T-helper 2 cell treated with Interferon-gamma antibody and Interleukin-4, amounts not matched to agents 5 μg/mL and 100 μg/mL, for 36 hours (primary cell): Measurements from ENCODE around the gene NSFL1C.
"Not testable (repeated sequence)": the region's sequence is repeated elsewhere in the genome, so short reads cannot be mapped to it uniquely, and the experiment has no call there.

Experiments used
- DNase-seq: peaks from one replicate; pipeline ENCODE4 v3.0.0; 2021; ENCODE audit warnings: low spot score
- H3K27ac Mint-ChIP-seq: one replicate; pipeline ENCODE4 v1.8.0; 2021; ENCODE audit warnings: mild to moderate bottlenecking, mixed read lengths
- H3K27me3 Mint-ChIP-seq: one replicate; pipeline ENCODE4 v1.8.0; 2021; ENCODE audit warnings: low read depth, mixed read lengths
- H3K36me3 Mint-ChIP-seq: one replicate; pipeline ENCODE4 v1.8.0; 2021; ENCODE audit warnings: low read depth, mixed read lengths
- H3K4me1 Mint-ChIP-seq: one replicate; pipeline ENCODE4 v1.8.0; 2021; ENCODE audit warnings: low read depth, mixed read lengths
- H3K4me3 Mint-ChIP-seq: one replicate; pipeline ENCODE4 v1.8.0; 2022; ENCODE audit warnings: mild to moderate bottlenecking, moderate library complexity, mixed read lengths
- H3K9me3 Mint-ChIP-seq: one replicate; pipeline ENCODE4 v1.8.0; 2021; ENCODE audit warnings: mixed read lengths

The NSFL1C gene

DNA sequence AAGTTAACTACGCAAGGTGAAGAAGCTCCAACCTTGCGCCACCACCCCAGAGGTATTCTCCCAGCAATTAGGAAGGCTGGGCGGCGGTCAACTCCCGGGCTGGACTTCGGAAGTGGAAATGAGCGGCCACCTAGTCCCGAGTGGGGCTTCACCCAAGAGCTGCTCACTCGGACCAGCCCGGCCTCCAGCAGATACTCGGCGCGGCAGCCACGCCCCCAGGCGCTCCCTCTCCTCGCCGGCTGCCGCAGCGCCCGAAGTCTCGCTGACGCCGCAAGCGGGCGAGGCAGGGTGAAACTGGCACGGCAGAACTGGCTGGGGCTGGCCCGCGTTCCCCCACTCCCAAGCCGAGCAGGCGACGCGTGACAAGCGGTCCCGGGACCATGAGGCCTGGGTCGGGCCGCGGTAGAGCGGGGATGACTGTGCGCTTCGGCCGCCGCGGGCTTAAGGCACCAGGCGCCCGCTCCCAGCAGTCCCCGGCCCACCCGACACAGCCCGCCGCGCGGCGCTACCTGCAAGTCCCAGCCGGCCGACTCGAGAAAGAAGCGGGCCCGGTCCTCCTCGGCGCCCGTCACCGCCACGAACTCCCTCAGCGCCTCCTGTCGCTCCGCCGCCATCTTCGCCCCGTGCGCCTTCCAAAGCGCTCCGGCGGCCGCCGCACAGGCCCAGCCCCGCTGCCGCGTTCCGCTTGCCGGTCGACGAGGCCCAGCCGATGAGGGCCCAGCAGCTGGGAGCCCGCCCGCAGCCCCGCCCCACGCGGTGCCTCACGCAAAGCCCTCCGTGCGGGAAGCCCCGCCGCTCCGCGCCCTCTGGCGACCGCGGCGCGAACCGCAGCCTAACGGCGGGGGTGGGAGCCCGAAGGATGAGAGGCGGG is at the start of gene NSFL1C:
NSFL1C (minus strand) TSS at position 639 of the 871 bp plus-strand sequence; CDS start at position 614, 25 bp downstream.
- Mint-ChIP-seq H3K27ac (peak within 1 kb of the TSS; percentile 63), H3K9me3 (no peaks in the 10 kb centered on the region), H3K4me1 (peaks cover 43% of the 10 kb centered on the region), H3K4me3 (peak within 1 kb of the TSS; percentile 89), H3K36me3 (peaks cover 9% of the 10 kb centered on the region), H3K27me3 (peaks cover 18% of the 10 kb centered on the region)
- DNase-seq = peak; percentile 98

- H3K27ac Mint-ChIP-seq = no peak overlapping the region
- peaks cover 7% of the 10 kb centered on the region for H3K9me3 Mint-ChIP-seq
- no peaks in the 10 kb centered on the region for H3K36me3 Mint-ChIP-seq
- H3K27me3 Mint-ChIP-seq = peaks cover 19% of the 10 kb centered on the region
- no peaks in the 10 kb centered on the region for H3K4me1 Mint-ChIP-seq
- H3K4me3 Mint-ChIP-seq = no peak overlapping the region
- DNase-seq = no peak
These were observed 47.2 kb upstream of the NSFL1C start for GRCh38 chr20:1513801-1514200.

GRCh38 chr20:1509237-1509636 is 42.6 kb upstream of the NSFL1C start:
- Mint-ChIP-seq H3K27me3 (peaks cover 47% of the 10 kb centered on the region), H3K4me3 (no peak overlapping the region), H3K4me1 (no peaks in the 10 kb centered on the region), H3K27ac (no peak overlapping the region), H3K36me3 (no peaks in the 10 kb centered on the region), H3K9me3 (peaks cover 7% of the 10 kb centered on the region)
- no peak for DNase-seq

DNA sequence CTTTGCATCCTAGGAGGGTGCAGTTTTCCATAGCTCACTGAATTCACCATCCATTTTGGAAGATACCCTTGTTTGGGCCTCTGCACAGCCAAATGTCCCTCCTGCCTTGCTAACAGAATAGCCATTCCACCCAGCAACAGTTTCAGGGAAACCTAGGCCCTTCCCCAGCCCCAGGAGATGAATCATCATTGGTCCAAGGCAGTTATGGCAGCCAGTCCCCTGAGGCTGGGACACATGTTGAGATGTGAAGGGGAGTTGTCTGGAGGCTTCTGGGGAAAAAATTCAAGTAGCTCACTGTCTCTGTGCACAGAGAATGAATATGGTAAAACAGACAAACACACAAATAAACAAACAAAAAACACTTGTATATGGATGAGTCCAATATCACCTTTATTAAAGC is 41.9 kb upstream of the NSFL1C start:
- H3K27ac Mint-ChIP-seq = no peak overlapping the region
- DNase-seq = no peak
- H3K4me3 Mint-ChIP-seq = no peak overlapping the region
- no peaks in the 10 kb centered on the region for H3K36me3 Mint-ChIP-seq
- peaks cover 47% of the 10 kb centered on the region for H3K27me3 Mint-ChIP-seq
- H3K4me1 Mint-ChIP-seq = no peaks in the 10 kb centered on the region
- H3K9me3 Mint-ChIP-seq = peaks cover 7% of the 10 kb centered on the region

DNA sequence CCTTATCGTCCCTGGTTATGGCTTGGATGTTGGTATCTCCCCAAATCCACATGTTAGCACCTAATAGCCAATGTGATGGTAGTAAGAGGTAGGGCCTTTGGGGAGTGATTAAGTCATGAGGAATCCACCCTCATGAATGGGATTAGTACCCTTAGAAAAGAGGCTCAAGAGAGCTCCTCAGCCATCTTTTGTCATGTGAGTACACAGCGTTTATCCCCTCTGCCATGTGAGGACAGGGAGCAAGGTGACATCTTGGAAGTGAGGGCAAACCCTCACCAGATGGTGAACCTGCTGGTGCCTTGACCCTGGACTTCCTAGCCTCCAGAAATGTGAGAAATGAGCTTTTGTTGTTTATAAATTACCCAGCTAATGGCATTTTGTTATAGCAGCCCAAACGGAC is 40.6 kb upstream of the NSFL1C start:
- H3K9me3 Mint-ChIP-seq = no peaks in the 10 kb centered on the region
- DNase-seq = no peak
- H3K4me3 Mint-ChIP-seq = no peak overlapping the region
- H3K36me3 Mint-ChIP-seq = no peaks in the 10 kb centered on the region
- H3K27ac Mint-ChIP-seq = no peak overlapping the region
- H3K4me1 Mint-ChIP-seq = peaks cover 2% of the 10 kb centered on the region
- peaks cover 55% of the 10 kb centered on the region for H3K27me3 Mint-ChIP-seq

- H3K4me1 Mint-ChIP-seq = peaks cover 2% of the 10 kb centered on the region
These were observed 39.2 kb upstream of the NSFL1C start for GRCh38 chr20:1505871-1506270.

GRCh38 chr20:1505361-1505760 is 38.7 kb upstream of the NSFL1C start:
- Mint-ChIP-seq H3K36me3 (no peaks in the 10 kb centered on the region), H3K9me3 (no peaks in the 10 kb centered on the region), H3K27me3 (peaks cover 51% of the 10 kb centered on the region), H3K27ac (no peak overlapping the region), H3K4me3 (no peak overlapping the region), H3K4me1 (peaks cover 2% of the 10 kb centered on the region)
- DNase-seq = no peak

More at GRCh38 chr20:1505871-1506270, 39.2 kb upstream of the NSFL1C start:
- DNase-seq = no peak
- Mint-ChIP-seq H3K9me3 (no peaks in the 10 kb centered on the region), H3K4me3 (no peak overlapping the region), H3K27me3 (peaks cover 53% of the 10 kb centered on the region), H3K36me3 (no peaks in the 10 kb centered on the region), H3K27ac (no peak overlapping the region)

GRCh38 chr20:1503564-1504227 is 37.0 kb upstream of the NSFL1C start:
- DNase-seq = peak; percentile 68
- peaks cover 51% of the 10 kb centered on the region for H3K27me3 Mint-ChIP-seq
- no peaks in the 10 kb centered on the region for H3K9me3 Mint-ChIP-seq
- no peak overlapping the region for H3K27ac Mint-ChIP-seq
- H3K4me3 Mint-ChIP-seq = no peak overlapping the region
- H3K36me3 Mint-ChIP-seq = no peaks in the 10 kb centered on the region
- H3K4me1 Mint-ChIP-seq = peaks cover 2% of the 10 kb centered on the region

GRCh38 chr20:1500496-1500895 is 33.8 kb upstream of the NSFL1C start:
- H3K9me3 Mint-ChIP-seq = no peaks in the 10 kb centered on the region

GRCh38 chr20:1499528-1500420 is 33.1 kb upstream of the NSFL1C start:
- peaks cover 2% of the 10 kb centered on the region for H3K4me1 Mint-ChIP-seq
- H3K4me3 Mint-ChIP-seq = no peak overlapping the region
- no peaks in the 10 kb centered on the region for H3K36me3 Mint-ChIP-seq
- no peak overlapping the region for H3K27ac Mint-ChIP-seq
- no peak for DNase-seq
- peaks cover 59% of the 10 kb centered on the region for H3K27me3 Mint-ChIP-seq
- H3K9me3 Mint-ChIP-seq = no peaks in the 10 kb centered on the region

More at GRCh38 chr20:1500496-1500895, 33.8 kb upstream of the NSFL1C start:
- no peak for DNase-seq
- peaks cover 2% of the 10 kb centered on the region for H3K4me1 Mint-ChIP-seq
- no peak overlapping the region for H3K27ac Mint-ChIP-seq
- no peak overlapping the region for H3K4me3 Mint-ChIP-seq
- peaks cover 58% of the 10 kb centered on the region for H3K27me3 Mint-ChIP-seq
- no peaks in the 10 kb centered on the region for H3K36me3 Mint-ChIP-seq

DNA sequence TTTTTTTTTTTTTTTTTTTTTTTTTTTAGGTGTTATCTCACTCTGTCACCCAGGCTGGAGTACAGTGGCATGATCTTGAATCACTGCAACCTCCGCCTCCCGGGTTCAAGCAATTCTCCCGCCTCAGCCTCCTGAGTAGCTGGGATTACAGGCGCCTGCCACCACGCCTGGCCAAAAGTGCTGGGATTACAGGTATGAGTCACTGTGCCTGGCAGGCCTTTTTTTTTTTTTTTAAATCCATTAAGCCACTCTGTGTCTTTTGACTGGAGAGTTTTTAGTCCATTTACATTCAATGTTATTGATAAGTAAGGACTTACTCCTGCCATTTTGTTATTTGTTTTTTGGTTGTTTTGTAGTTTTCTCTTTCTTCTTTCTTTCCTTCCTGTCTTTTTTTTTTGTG is 30.7 kb upstream of the NSFL1C start:
- peaks cover 61% of the 10 kb centered on the region for H3K27me3 Mint-ChIP-seq
- not testable (repeated sequence) for H3K36me3 Mint-ChIP-seq, DNase-seq, H3K4me1 Mint-ChIP-seq, H3K27ac Mint-ChIP-seq, H3K4me3 Mint-ChIP-seq, H3K9me3 Mint-ChIP-seq

GRCh38 chr20:1496930-1497329 is 30.3 kb upstream of the NSFL1C start:
- H3K4me1 Mint-ChIP-seq = no peaks in the 10 kb centered on the region
- H3K4me3 Mint-ChIP-seq = no peak overlapping the region
- DNase-seq = no peak
- H3K9me3 Mint-ChIP-seq = no peaks in the 10 kb centered on the region
- peaks cover 58% of the 10 kb centered on the region for H3K27me3 Mint-ChIP-seq
- H3K36me3 Mint-ChIP-seq = no peaks in the 10 kb centered on the region
- no peak overlapping the region for H3K27ac Mint-ChIP-seq

- no peaks in the 10 kb centered on the region for H3K9me3 Mint-ChIP-seq
- H3K36me3 Mint-ChIP-seq = no peaks in the 10 kb centered on the region
- no peak for DNase-seq
- no peak overlapping the region for H3K27ac Mint-ChIP-seq
- H3K4me3 Mint-ChIP-seq = no peak overlapping the region
- H3K27me3 Mint-ChIP-seq = peaks cover 62% of the 10 kb centered on the region
- no peaks in the 10 kb centered on the region for H3K4me1 Mint-ChIP-seq
These were observed 27.8 kb upstream of the NSFL1C start for GRCh38 chr20:1494436-1494835.
